ACHN (cell line): ENCODE data around the gene NIPSNAP2.
"Not testable (repeated sequence)": the region's sequence is repeated elsewhere in the genome, so short reads cannot be mapped to it uniquely, and the experiment has no call there.

Experiments used
- DNase-seq: peaks from one replicate; pipeline ENCODE4 v3.0.0-alpha.2; 2015
- in situ Hi-C: cut with HindIII; loops from 2 replicates; pipeline ENCODE4 v1.10.0; 2017; ENCODE audit warnings: low sequenced_read_pairs, low pct_ligation_motif_present, low pct_unique_long_range_greater_than_20kb

The NIPSNAP2 gene

GRCh38 chr7:55964261-55965099 lies at the start of gene NIPSNAP2:
Gene NIPSNAP2, plus strand, starts transcription at chr7:55964585. Its CDS starts 25 bp downstream, at chr7:55964610.
- peak; percentile 85 for DNase-seq
- in situ Hi-C loops, result no loop called here

DNA sequence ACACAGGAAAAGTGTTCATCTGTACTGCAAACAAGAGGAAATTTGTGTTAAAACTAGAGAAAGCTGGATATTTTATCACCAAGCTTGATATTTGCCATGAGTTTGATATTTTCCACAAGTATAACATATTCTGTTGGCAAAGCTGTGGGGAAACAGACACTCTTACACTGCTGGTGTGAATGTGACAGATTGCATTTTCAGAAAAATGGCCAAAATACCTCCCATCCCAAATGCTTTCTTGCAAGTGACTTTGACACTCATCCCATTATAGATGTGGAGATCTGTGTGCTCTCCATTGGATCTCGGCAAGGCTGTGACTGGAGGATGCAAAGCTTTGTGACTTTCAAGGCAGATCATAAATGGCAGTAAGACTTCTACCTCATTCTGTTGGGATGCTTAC lies 46.6 kb upstream of the NIPSNAP2 start:
- in situ Hi-C loops, result no loop called here

DNA sequence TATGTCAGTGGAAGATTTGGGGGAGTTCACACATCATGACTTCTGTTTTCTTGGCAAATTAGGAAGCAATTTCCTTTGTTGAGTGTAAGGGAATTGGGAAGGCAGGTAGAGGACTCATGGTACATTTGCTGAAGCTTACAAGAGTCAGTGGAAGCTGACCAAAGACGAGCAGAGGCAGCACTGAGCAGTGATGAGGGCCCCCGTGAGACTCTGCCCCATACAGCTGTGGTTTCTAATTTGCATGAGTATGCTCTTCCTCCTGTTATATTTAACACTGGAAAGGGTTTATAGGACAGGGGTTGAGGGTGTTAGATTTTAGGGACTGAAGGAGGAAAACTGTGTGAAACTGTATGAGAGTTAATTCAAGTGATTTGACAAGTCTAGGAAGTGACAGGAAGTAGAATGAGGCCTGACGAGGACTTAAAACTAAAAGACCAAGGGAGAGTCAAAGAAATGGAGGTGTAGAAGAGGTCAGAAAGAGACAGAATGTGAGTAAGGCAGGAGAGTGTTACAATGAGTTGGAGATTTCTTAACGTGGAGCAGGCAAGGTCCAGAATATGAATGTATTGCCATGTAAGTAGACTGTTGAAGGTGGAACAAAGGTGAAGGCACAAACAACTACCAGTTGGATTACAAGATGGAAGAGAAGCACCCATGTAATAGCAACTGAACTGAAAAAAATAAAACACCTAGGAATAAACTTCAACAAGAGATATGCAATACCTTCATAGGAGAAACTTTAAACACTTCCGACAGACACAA lies 36.2 kb upstream of the NIPSNAP2 start:
- DNase-seq, result no peak
- in situ Hi-C loops, result no loop called here

More for the DNA sequence above, 46.6 kb upstream of the NIPSNAP2 start:
- DNase-seq, result no peak

- no peak for DNase-seq
- in situ Hi-C loops, result no loop called here
Measured at GRCh38 chr7:55931421-55932151, 32.8 kb upstream of the NIPSNAP2 start.

GRCh38 chr7:55939514-55940123 lies 24.8 kb upstream of the NIPSNAP2 start:
- in situ Hi-C loops, result no loop called here

DNA sequence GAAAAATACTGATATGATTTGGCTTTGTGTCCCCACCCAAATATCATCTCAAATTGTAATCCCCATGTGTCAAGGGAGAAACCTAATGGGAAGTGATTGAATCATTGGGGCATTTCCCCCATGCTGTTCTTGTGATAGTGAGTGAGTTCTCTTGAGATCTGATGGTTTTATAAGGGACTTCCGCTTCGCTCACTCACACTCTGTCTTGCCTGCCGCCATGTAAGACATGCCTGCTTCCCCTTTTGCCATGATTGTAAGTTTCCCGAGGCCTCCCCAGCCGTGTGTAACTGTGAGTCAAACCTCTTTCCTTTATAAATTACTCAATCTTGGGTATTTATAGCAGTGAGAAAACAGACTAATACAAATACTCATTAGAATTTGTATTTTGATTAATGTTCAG lies 17.8 kb upstream of the NIPSNAP2 start:
- no peak for DNase-seq
- in situ Hi-C loops, result no loop called here

More at GRCh38 chr7:55939514-55940123, 24.8 kb upstream of the NIPSNAP2 start:
- no peak for DNase-seq

DNA sequence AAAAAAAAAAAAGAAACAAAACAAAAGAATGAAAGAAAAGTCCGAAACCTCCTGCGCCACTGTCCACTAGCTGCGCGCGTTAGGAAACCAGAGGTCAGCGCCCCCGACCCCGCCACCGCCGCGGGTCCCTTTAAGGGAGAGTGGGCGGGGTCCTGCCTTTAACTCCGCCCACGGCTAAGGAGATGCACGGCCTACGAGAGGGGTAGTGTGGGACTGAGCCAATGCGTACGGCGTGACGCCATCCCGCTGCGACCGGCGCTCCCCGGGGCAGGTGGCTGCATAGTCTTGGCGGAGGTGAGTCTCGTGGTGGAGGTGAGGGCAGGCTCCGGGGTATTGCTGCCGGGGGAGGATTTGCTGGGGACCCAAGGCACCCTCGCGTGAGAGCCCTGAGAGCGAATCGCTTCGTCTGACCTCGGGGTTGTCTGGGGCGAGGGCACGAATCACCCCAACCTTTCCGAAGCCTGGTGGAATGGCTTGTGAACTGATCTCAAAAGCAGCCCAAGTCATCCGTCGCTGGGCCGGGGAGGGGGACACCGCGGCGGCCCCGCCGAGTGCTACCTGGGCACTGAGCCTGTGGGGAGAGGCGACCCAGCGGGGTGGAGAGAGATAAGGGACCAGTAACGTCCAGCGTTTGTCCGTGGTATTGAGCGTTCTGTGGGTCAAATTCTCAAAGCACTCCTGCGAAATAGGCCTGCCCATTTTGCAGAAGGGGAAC lies 12.6 kb upstream of the NIPSNAP2 start, which contains the start of gene MRPS17:
TSS of gene MRPS17 (plus strand) at position 241 of the 715 bp plus-strand sequence. CDS start 1,319 bp downstream, outside the sequence.
- in situ Hi-C loops, result no loop called here
- peak; percentile 93 for DNase-seq

- DNase-seq, in situ Hi-C loops: not testable (repeated sequence)
Measured at GRCh38 chr7:55952352-55952671, 12.1 kb upstream of the NIPSNAP2 start.

GRCh38 chr7:55953707-55954475 lies 10.5 kb upstream of the NIPSNAP2 start:
- in situ Hi-C loops, result no loop called here
- no peak for DNase-seq

GRCh38 chr7:55957190-55957589 lies 7.2 kb upstream of the NIPSNAP2 start:
- no peak for DNase-seq
- in situ Hi-C loops, result no loop called here

DNA sequence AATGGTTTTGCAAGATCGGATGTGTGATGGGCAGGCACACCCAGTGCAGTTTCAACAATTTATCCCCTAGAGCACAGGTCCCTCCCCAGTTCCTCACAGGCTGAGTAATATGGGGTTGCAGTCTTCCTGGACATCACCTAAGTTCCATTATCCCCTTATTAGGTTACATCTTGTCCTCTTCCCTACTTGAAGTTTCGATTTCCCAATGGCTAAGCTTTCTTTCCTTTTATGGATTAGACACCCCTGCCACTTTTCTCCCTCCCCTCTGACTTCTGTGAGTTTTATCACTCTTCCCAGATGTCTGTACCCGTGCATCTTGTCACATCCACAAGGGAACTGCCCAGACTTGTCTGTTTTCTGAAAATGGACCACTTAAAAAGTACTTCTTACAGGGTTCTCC lies 2.4 kb upstream of the NIPSNAP2 start:
- in situ Hi-C loops, result no loop called here
- no peak for DNase-seq

DNA sequence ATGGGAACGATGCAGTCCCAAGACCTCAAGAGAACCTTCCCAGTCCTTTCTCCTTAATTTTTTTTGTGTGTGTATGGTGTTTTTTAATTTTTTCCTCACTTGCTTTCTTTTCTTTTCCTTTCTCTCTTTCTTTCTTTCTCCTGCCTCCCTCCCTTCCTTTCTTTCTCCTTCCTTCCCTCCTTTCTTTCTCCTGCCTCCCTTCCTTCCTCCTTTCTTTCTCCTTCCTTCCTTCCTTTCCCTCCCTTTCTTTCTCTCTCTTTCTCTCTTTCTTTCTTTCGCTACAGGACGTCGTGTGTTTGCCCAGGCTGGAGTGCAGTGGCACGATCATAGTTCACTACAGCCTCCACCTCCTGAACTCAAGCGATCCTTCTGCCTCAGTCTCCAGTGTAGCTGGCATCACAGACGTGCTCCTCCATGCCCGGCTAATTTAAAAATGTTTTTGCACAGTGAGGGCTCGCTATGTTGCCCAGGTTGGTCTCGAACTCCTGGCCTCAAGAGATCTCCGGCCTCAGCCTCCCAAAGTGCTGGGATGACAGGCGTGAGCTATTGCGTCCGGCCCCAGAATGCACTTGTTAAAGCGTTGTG lies 709 bp upstream of the NIPSNAP2 start:
- DNase-seq, result no peak
- in situ Hi-C loops, result no loop called here

- in situ Hi-C loops, result no loop called here
- DNase-seq, result no peak
Measured at GRCh38 chr7:55965100-55965470, 700 bp downstream of the NIPSNAP2 start.

- in situ Hi-C loops, result no loop called here
- no peak for DNase-seq
Measured at GRCh38 chr7:55965805-55966421, 1.5 kb downstream of the NIPSNAP2 start.

DNA sequence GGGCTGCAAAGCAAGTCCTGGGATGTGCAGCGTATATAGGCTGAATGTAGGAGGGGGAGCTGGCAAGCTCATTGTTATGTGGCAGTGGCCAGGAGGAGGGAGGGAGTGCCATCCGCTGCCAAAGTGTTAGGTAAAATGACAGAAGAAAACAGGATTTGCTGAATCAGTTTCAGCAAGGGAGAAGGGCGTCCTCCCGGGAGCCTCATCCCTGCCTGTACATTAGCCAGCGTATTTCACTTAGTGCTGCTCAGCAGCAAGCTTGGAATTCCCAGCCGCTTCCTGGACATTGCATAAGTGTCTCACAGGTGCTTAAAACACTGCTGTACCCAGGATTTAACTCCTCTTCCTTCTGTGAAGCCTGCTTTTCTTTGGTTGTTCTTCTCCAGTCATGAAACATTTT lies 2.5 kb downstream of the NIPSNAP2 start:
- in situ Hi-C loops, result no loop called here
- no peak for DNase-seq

- in situ Hi-C loops, result no loop called here
- DNase-seq, result no peak
Measured at GRCh38 chr7:55969391-55969790, 5.0 kb downstream of the NIPSNAP2 start.

GRCh38 chr7:55970561-55970960 lies 6.2 kb downstream of the NIPSNAP2 start:
- DNase-seq, result no peak
- in situ Hi-C loops, result no loop called here
